ENCODE measurements around the gene ADRB2. TPM values are rescaled to one million over a fixed set of nuclear protein-coding genes. Genes with fewer than 3 reads are reported as not detected.

ADRB2 gene
- total RNA-seq, 1 donor from 2014 or later, result 5.1 TPM

- no peak overlapping the region for H3K4me3 ChIP-seq
- H3K36me3 ChIP-seq, result no peaks in the 10 kb centered on the region
- intact Hi-C loops (cut with micrococcal nuclease), result no loop called here
- no peak for TF ChIP-seq CTCF (IDR thresholded peaks at IDR 0.05; ENCODE audit: borderline replicate concordance)
- peak overlapping the region; percentile 86 for H3K27ac ChIP-seq (replicated peaks)
- DNase-seq, result peak; percentile 66
- no peaks in the 10 kb centered on the region for H3K27me3 ChIP-seq (ENCODE audit: low read depth)
- H3K4me1 ChIP-seq, result peaks cover 52% of the 10 kb centered on the region
- no peaks in the 10 kb centered on the region for H3K9me3 ChIP-seq (replicated peaks)
Measured at GRCh38 chr5:148805326-148806290, 20.8 kb upstream of the ADRB2 start.

GRCh38 chr5:148806520-148806931, 19.9 kb upstream of the ADRB2 start:
- intact Hi-C loops (cut with micrococcal nuclease), result no loop called here
- no peak for TF ChIP-seq CTCF (IDR thresholded peaks at IDR 0.05; ENCODE audit: borderline replicate concordance)
- no peak for DNase-seq
- H3K4me3 ChIP-seq, result no peak overlapping the region
- H3K27me3 ChIP-seq (ENCODE audit: low read depth), result no peaks in the 10 kb centered on the region
- no peaks in the 10 kb centered on the region for H3K9me3 ChIP-seq (replicated peaks)
- H3K36me3 ChIP-seq, result no peaks in the 10 kb centered on the region
- peaks cover 52% of the 10 kb centered on the region for H3K4me1 ChIP-seq
- H3K27ac ChIP-seq (replicated peaks), result peak overlapping the region; percentile 86

GRCh38 chr5:148807851-148808250, 18.6 kb upstream of the ADRB2 start:
- Histone ChIP-seq H3K4me1 (peaks cover 52% of the 10 kb centered on the region), H3K4me3 (no peak overlapping the region), H3K27me3 (ENCODE audit: low read depth) (no peaks in the 10 kb centered on the region), H3K36me3 (no peaks in the 10 kb centered on the region), H3K9me3 (replicated peaks) (no peaks in the 10 kb centered on the region), H3K27ac (replicated peaks) (peak overlapping the region; percentile 55)
- DNase-seq, result no peak
- intact Hi-C loops (cut with micrococcal nuclease), result no loop called here
- TF ChIP-seq CTCF (IDR thresholded peaks at IDR 0.05; ENCODE audit: borderline replicate concordance), result no peak

- Histone ChIP-seq H3K4me1 (peaks cover 52% of the 10 kb centered on the region), H3K27ac (replicated peaks) (peak overlapping the region; percentile 55), H3K27me3 (ENCODE audit: low read depth) (no peaks in the 10 kb centered on the region), H3K9me3 (replicated peaks) (no peaks in the 10 kb centered on the region), H3K36me3 (no peaks in the 10 kb centered on the region), H3K4me3 (peak overlapping the region; percentile 37)
- DNase-seq, result peak; percentile 22
- no peak for TF ChIP-seq CTCF (IDR thresholded peaks at IDR 0.05; ENCODE audit: borderline replicate concordance)
- intact Hi-C loops (cut with micrococcal nuclease), result no loop called here
Measured at GRCh38 chr5:148808864-148809642, 17.4 kb upstream of the ADRB2 start.

GRCh38 chr5:148809781-148810524, 16.5 kb upstream of the ADRB2 start:
- intact Hi-C loops (cut with micrococcal nuclease), result no loop called here
- H3K27ac ChIP-seq (replicated peaks), result no peak overlapping the region

More at GRCh38 chr5:148809781-148810524, 16.5 kb upstream of the ADRB2 start:
- no peak for DNase-seq
- Histone ChIP-seq H3K4me3 (peak overlapping the region; percentile 37), H3K27me3 (ENCODE audit: low read depth) (no peaks in the 10 kb centered on the region), H3K4me1 (peaks cover 48% of the 10 kb centered on the region), H3K36me3 (no peaks in the 10 kb centered on the region), H3K9me3 (replicated peaks) (no peaks in the 10 kb centered on the region)
- TF ChIP-seq CTCF (IDR thresholded peaks at IDR 0.05; ENCODE audit: borderline replicate concordance), result no peak
